Measurements from ENCODE around the gene TRIM5.

DNA sequence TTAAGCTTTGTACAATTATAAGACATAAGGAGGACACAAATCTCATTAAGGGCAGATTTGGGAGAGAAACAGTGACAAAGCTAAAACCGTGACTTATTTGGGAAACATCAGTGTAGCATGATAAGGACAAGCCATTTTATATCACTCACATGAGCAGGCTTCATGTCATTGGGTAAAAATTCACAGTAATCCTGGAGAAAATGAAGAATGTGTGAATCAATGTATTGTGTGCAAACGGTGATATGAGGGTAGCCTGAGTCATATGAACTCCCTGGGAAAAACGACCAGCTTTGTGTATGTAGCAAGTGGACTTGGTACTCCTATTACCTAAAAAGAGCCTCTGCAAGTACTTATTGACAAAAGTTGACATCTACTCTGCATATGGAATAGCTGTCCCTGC lies 66.1 kb downstream of the TRIM5 start:
- TF ChIP-seq, protein P1, sequence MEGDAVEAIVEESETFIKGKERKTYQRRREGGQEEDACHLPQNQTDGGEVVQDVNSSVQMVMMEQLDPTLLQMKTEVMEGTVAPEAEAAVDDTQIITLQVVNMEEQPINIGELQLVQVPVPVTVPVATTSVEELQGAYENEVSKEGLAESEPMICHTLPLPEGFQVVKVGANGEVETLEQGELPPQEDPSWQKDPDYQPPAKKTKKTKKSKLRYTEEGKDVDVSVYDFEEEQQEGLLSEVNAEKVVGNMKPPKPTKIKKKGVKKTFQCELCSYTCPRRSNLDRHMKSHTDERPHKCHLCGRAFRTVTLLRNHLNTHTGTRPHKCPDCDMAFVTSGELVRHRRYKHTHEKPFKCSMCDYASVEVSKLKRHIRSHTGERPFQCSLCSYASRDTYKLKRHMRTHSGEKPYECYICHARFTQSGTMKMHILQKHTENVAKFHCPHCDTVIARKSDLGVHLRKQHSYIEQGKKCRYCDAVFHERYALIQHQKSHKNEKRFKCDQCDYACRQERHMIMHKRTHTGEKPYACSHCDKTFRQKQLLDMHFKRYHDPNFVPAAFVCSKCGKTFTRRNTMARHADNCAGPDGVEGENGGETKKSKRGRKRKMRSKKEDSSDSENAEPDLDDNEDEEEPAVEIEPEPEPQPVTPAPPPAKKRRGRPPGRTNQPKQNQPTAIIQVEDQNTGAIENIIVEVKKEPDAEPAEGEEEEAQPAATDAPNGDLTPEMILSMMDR (IDR thresholded peaks at IDR 0.05), result no peak
- TF ChIP-seq EZH2 (IDR thresholded peaks at IDR 0.05; ENCODE audit: borderline replicate concordance, insufficient read depth, low read depth, low read length, poor library complexity, severe bottlenecking), result no peak

Measured in B cell (primary cell).